PFSK-1 (cell line): ENCODE measurements around the gene PBX4.

Experiments
- POLR2AphosphoS5 ChIP-seq: IDR thresholded peaks from 2 replicates; pipeline ENCODE4 v1.6.1; 2012; ENCODE audit warnings: low read depth, mild to moderate bottlenecking, control low read depth, low read length, moderate library complexity
- SIN3A ChIP-seq: IDR thresholded peaks from 2 replicates; pipeline ENCODE4 v1.6.1; 2012; ENCODE audit warnings: mild to moderate bottlenecking, low read length, moderate library complexity, borderline replicate concordance; ENCODE audit not compliant: insufficient read depth

GRCh38 chr19:19547674-19548336 lies 70.7 kb downstream of the PBX4 start:
- TF ChIP-seq POLR2AphosphoS5, result no peak
- TF ChIP-seq SIN3A, result no peak
